ENCODE data around the gene C11orf68. TPM values are rescaled to one million over a fixed set of nuclear protein-coding genes. Genes with fewer than 3 reads are reported as not detected.
"Not testable (repeated sequence)": the region's sequence is repeated elsewhere in the genome, so short reads cannot be mapped to it uniquely, and the experiment has no call there.

Gene C11orf68
- total RNA-seq, 1 experiment from 2014 or later: 36.5 TPM

DNA sequence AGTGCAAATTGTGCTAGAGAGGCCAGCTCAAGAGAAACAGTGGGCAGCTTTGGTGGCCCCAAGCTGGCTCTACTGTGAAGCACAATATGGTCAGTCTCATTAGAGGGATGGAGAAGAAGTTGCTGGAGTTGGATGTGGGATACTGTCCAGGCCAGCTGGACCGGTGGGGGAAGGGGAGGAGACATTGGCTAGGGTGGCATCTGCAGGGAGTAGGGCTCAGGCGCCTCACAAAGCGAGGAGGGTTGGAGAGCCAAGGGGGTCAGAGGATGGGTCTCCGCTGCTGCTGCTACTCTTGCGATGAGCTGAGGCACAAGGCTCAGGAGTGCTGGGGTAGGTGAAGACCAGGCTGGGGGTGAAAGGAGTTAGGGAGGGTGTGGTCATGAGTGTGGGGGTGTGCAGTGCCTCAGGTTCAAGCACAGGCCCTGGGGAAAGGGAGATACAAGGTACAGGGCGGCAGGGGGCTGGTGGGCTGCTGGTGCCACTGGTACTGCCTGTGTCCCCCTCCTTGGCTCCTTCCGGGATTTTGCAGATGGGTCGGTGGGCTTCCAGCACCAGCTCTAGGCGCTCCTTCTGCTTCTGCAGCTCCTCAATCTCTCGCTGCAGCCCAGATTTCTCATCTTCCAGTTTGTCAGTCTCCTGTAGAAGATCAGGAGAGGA, 26.1 kb downstream of the C11orf68 start:
- Histone ChIP-seq H3K4me1 (replicated peaks; ENCODE audit: insufficient read depth) (peaks cover 39% of the 10 kb centered on the region), H2AFZ (no peak overlapping the region), H3F3A (ENCODE audit: insufficient read depth, low read depth) (peaks cover 93% of the 10 kb centered on the region), H4K20me1 (ENCODE audit: insufficient read depth) (peaks cover 45% of the 10 kb centered on the region), H3K36me3 (ENCODE audit: low read depth) (peaks cover 18% of the 10 kb centered on the region), H3K9me2 (ENCODE audit: insufficient read depth) (no peaks in the 10 kb centered on the region), H3K4me3 (peak overlapping the region; percentile 80; the same call in 1 of the 2 replicates), H3K9me3 (ENCODE audit: insufficient read depth, low read depth) (no peaks in the 10 kb centered on the region), H3K27me3 (ENCODE audit: insufficient read depth, low read depth) (no peaks in the 10 kb centered on the region), H3K4me2 (peak overlapping the region; percentile 98), H3K27ac (0 out of 2 replicates have a peak overlapping the region, but pooled peaks have one; percentile 64), H3K79me2 (ENCODE audit: low read depth) (peaks cover 64% of the 10 kb centered on the region)
- ChIA-PET POLR2A (ENCODE audit: unreplicated experiment) (interaction anchor here (0.6 to 3.2 kb wide), 3 partner anchors 23 to 100 kb away, joined by 3 to 25 read pairs (median 4); no protein-coding TSS in a partner anchor), CTCF (no interaction called here)
- TF ChIP-seq, protein P1, sequence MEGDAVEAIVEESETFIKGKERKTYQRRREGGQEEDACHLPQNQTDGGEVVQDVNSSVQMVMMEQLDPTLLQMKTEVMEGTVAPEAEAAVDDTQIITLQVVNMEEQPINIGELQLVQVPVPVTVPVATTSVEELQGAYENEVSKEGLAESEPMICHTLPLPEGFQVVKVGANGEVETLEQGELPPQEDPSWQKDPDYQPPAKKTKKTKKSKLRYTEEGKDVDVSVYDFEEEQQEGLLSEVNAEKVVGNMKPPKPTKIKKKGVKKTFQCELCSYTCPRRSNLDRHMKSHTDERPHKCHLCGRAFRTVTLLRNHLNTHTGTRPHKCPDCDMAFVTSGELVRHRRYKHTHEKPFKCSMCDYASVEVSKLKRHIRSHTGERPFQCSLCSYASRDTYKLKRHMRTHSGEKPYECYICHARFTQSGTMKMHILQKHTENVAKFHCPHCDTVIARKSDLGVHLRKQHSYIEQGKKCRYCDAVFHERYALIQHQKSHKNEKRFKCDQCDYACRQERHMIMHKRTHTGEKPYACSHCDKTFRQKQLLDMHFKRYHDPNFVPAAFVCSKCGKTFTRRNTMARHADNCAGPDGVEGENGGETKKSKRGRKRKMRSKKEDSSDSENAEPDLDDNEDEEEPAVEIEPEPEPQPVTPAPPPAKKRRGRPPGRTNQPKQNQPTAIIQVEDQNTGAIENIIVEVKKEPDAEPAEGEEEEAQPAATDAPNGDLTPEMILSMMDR (conservative IDR thresholded peaks at IDR 0.05): no peak
- TF ChIP-seq EZH2 (IDR thresholded peaks at IDR 0.05; ENCODE audit: low read depth): no peak
- DNase-seq: no peak
- intact Hi-C loops (cut with micrococcal nuclease; ENCODE audit: unreplicated experiment): no loop called here
- BruUV-seq (replicated peaks): no TSS peak

DNA sequence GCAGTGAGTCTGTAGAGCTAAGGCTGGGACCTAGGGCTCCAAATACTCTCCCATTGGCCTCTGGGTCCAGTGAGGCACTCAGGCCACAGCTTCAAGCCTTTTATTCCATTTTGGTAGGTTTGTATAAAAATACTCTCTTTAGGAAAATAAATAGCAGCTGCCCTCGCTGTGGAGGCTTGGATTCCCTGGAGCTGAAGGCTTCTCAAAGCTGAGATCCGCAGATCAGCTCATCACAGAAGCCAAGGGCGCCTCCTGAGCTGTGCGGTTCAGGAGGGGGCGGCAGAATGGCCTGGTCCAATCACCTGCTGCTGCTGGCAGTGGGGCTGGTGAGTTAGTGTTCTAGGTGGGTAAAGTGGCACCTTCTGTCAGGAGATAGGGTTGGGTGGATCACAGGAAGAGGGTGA, 26.7 kb downstream of the C11orf68 start:
- intact Hi-C loops (cut with micrococcal nuclease; ENCODE audit: unreplicated experiment); H3K9me3 ChIP-seq (ENCODE audit: insufficient read depth, low read depth); DNase-seq; H3K27me3 ChIP-seq (ENCODE audit: insufficient read depth, low read depth); H2AFZ ChIP-seq; BruUV-seq (replicated peaks); H3K9me2 ChIP-seq (ENCODE audit: insufficient read depth): not testable (repeated sequence)
- CTCF ChIA-PET: interaction anchor here (2.0 kb wide), 1 partner anchor 26 kb away, joined by 7 read pairs; no protein-coding TSS in a partner anchor
- peak overlapping the region; percentile 98 for H3K4me2 ChIP-seq
- H3K4me3 ChIP-seq: peak overlapping the region; percentile 80
- H3F3A ChIP-seq (ENCODE audit: insufficient read depth, low read depth): peaks cover 93% of the 10 kb centered on the region
- peaks cover 38% of the 10 kb centered on the region for H3K4me1 ChIP-seq (replicated peaks; ENCODE audit: insufficient read depth)
- peaks cover 13% of the 10 kb centered on the region for H3K36me3 ChIP-seq (ENCODE audit: low read depth)
- POLR2A ChIA-PET (ENCODE audit: unreplicated experiment): interaction anchor here (0.7 to 3.2 kb wide), 2 partner anchors 24 to 33 kb away, joined by 4 to 25 read pairs; no protein-coding TSS in a partner anchor
- H3K79me2 ChIP-seq (ENCODE audit: low read depth): peaks cover 64% of the 10 kb centered on the region
- H4K20me1 ChIP-seq (ENCODE audit: insufficient read depth): peaks cover 38% of the 10 kb centered on the region
- H3K27ac ChIP-seq: peak overlapping the region; percentile 64

DNA sequence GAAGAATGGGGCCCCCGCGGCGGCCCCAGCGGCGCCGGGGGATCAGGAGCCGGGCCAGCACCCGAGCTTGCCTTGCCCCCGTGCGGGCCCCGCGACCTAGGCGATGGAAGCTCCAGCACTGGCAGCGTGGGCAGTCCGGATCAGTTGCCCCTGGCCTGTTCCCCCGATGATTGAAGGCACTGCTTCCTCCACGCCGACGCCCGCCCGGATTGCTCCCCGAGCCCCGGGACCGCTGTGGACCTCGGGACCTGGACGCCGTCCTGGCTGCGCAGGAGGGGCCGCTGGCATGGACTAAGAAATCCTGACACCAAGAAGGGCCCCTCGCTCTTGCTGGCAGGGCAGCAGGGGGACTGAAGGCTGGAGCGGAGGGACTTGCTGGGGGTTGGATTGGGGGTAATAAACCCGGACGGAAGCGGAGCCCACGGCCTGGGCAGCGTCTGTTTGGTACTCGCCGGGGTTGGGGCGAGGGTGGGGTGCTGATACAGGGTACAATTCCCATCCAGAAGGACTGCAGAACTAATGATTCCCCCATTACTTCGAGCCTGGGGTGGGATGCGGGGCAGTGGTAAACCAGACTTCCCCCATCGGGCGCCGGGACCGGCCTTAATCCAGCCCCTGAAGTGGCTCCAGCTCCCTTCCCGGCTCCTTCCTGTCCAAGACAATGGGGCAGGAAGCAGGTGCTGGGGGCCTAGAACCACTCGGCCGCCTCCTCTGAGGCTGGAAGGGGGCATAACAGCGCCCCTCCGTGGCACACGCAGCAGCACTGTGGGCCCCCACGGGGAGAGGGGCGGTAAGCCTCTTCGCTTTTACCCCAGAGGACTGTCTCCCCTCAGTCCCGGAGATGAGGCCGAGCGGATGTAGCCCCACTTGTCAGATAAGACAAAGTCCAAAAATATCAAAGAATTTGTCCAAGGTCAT, 27.4 kb downstream of the C11orf68 start:
- no peaks in the 10 kb centered on the region for H3K27me3 ChIP-seq (ENCODE audit: insufficient read depth, low read depth)
- H3K4me1 ChIP-seq (replicated peaks; ENCODE audit: insufficient read depth): peaks cover 38% of the 10 kb centered on the region
- no peaks in the 10 kb centered on the region for H3K9me2 ChIP-seq (ENCODE audit: insufficient read depth)
- intact Hi-C loops (cut with micrococcal nuclease; ENCODE audit: unreplicated experiment): no loop called here
- H3K4me2 ChIP-seq: peak overlapping the region; percentile 98
- H3K36me3 ChIP-seq (ENCODE audit: low read depth): peaks cover 12% of the 10 kb centered on the region; the same call in 1 of the 2 replicates
- DNase-seq: peak in 1 of 2 experiments; percentile 58
- H3K9me3 ChIP-seq (ENCODE audit: insufficient read depth, low read depth): no peaks in the 10 kb centered on the region
- TSS peak; percentile 47 for BruUV-seq (replicated peaks)
- ChIA-PET POLR2A (ENCODE audit: unreplicated experiment) (interaction anchor here (0.6 to 3.2 kb wide), 8 partner anchors 11 to 1113 kb away, joined by 3 to 25 read pairs (median 4); partner anchors contain the start of genes SF1 and VPS51), CTCF (interaction anchor here (0.6 to 2.0 kb wide), 4 partner anchors 26 to 239 kb away, joined by 3 to 7 read pairs (median 6); partner anchors contain the start of gene MUS81)
- H4K20me1 ChIP-seq (ENCODE audit: insufficient read depth): peaks cover 32% of the 10 kb centered on the region
- H3F3A ChIP-seq (ENCODE audit: insufficient read depth, low read depth): peaks cover 92% of the 10 kb centered on the region
- H3K4me3 ChIP-seq: peak overlapping the region; percentile 80
- H3K79me2 ChIP-seq (ENCODE audit: low read depth): peaks cover 64% of the 10 kb centered on the region
- H3K27ac ChIP-seq: peak overlapping the region; percentile 64
- H2AFZ ChIP-seq: no peak overlapping the region
- TF ChIP-seq EZH2 (IDR thresholded peaks at IDR 0.05; ENCODE audit: low read depth): no peak
- TF ChIP-seq, protein P1 (conservative IDR thresholded peaks at IDR 0.05): peak; percentile 27; the same call in 1 of the 2 replicates
